HG03159 (cell line): ENCODE measurements around the gene PPP4R4.

Experiments used
- ATAC-seq: cut with Tn5 transposase; IDR thresholded peaks from one replicate; pipeline ENCODE4 v1.9.1; 2021; ENCODE audit warnings: mild to moderate bottlenecking, moderate library complexity; ENCODE audit not compliant: unreplicated experiment

The PPP4R4 gene

DNA sequence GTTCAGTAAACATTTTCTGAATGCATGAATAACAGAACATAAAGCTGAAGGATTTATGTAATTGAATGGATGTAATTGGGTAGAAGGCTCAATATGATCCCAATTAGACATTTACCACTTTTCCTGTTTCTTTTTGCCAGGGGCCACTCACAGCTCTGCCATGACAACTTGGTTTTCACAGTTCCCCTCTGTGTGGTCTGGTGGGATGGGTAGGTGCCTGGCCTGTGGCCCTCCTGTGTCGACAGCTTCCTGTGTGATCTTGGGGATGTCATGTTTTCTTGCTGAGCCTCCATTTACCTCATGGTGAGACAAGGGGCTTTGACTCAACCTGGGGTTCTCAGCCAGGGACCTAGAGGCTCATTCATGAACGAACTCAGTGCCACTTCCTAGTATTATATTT is 131.5 kb downstream of the PPP4R4 start:
- ATAC-seq, result no peak

DNA sequence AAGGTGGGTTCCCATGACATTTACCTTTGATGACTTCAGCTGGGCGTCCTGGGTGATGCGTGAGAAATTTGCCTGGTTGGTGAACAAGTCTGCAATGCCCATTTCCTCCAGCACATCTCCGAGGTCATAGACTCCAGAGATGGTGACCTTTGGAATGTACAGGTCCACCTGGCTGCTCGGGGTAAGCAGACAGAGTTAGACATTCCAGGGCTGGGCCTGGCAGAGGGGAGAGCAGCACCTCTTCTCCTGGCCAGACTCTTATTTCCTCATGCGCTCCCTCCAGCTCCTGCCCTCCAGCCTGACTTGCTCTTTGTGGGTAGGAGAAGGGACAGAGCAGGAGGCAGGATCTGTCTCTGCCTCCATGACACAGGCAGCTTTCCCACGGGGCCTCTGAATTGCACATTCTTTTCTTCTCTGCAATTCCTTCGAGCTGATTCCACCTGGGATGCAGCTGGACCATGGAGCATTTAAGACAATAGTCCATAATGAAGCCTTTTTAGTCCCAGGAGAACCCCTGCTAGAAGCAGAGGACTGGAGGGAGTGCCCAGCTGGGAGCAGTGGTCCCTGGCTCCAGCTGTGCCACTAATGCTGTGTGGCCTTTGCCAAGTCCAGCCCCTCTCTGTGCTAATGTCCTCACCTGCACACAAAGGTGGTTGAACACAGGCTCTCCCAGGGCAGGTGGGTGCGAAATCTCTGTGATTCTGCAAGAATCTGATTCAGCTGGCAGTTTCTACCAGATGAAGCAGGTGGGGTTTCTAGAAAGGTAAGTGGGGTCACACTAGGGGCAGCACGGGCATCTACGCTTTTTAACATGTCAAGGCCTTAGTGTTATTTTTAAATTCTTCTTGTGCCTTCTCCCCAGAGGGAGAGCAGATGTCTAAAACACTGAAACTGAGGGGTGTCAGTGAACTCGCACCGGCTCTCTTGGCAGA is 132.2 kb downstream of the PPP4R4 start:
- no peak for ATAC-seq

DNA sequence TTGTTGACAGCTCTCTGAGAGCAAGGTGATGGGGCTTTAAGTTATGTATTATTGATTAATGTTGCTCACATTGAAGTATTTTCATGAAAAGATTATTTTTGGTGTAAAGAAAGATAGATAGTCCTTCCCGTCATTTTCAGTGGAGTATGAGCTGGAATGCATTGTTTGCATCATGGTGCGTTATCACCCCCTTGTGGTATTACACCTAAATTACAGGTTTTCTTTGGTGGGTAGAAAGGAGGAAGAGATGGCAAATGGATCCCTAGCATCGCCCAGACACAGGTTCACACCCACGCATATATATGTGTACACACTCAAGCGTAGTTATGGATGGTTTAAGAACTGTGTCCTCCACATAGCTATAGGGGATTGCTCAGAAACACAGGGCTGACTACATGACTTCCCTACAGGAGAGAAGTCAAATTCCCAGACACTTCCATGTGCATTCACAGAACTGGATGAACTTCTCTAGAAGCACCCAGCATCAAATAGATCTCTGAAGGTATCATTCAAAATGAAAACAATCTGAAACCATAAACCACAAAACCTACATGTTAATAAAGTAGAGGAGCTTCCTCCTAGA is 133.4 kb downstream of the PPP4R4 start:
- ATAC-seq, result no peak

DNA sequence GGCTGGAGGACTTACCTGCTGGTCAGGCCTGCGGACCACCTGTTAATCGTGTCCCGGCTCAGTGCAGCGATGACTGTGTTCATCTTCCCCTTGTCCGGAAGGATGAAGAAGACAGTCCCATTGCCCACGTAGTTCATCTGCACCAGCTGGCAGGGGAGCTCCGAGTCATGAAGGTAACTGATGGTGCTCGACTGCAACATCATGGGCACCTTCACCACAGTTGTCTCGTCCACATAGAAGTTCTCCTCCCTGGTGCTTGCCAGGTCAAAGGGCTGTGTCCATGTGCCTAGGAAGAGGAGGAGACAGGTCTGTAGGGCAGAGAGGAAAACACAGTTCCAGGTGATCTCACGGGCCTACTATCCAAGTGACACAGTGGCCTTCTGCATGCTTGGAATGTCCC is 135.6 kb downstream of the PPP4R4 start:
- ATAC-seq, result no peak

DNA sequence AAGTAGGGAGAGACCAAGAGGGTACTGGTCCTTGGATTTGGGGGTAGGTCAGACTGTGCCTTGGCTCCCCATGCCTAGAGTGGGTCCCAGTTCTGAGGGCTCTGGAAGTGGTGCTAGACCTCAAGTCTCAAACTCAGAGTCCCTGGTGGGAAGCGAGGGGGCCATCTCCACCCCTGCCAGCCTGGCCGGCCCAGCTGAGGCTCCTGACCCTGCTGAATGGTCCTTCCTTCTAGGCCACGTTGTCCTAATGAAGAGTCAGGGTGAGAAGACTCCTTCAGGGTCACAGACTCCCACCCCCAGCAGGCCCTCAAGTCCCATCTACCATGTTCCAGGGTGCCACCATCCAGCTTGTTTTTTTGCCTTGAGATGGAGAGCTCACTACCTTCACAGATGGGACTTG is 136.1 kb downstream of the PPP4R4 start:
- ATAC-seq, result no peak

DNA sequence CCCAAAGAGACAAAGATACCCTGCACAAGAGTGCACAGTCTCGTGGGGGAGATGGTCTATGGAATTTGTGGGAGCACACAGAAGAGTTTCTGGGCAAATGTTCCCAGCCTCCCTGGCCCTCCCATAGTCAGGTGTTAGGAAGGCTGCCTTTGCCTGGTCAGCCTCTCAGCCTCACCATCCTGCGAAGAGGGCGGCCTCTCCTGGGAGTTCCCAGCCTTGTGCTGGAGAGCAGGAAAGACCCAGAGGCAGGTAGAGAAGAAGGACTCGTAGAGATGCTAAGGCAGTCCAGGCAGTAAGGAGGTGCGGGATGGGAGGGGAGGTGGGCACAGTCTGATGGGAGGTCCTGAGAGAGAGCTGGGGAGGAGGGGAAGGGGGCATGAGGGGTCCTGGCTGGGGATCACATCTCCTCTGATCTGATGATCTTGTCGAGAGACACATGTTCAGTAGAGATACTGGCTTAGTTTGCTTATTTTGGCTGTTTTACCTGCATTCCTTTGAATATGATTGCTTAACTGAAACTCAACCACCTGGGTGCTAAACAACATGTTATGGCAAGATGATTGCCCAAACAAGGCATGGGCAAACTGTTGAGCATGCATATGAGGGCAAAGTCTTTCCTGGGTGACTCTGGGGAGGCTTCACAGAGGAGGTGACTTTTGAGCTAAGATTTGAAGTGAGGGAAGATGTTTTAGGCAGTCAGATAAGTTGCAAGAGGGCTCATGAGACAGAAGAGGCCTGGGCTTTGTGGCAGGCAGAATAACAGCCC is 138.5 kb downstream of the PPP4R4 start:
- ATAC-seq, result no peak

DNA sequence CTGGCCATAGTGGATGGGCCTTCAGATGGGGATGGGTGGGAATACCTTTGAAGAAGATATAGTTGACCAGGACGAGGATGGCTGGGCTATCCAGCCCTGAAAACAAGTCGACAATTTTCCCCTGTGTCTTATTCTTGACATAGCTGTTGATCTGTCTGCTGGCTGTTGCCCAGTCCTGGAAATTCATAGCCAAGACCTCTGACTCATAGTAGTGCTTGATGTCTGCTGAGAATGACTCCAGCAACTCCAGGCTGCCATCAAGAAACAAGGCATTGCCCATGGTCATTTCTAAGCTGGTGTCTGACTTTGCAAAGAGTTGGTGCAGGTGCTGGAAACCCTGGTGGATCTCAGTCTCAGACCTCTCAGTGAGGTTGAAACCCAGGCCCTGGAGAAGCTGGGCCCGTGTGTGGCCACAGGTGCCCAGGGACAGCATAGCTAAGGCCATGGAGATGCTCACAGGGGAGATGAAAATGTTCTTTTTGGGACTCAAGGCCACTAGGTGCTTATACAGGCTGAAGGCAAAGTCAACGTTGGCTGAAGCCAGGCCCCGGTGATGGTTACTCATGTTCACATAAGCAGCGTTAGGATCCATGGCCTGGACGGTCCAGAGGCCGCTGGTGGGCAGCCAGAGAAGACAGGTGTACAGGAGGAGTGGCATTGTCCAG is 140.0 kb downstream of the PPP4R4 start:
- no peak for ATAC-seq

DNA sequence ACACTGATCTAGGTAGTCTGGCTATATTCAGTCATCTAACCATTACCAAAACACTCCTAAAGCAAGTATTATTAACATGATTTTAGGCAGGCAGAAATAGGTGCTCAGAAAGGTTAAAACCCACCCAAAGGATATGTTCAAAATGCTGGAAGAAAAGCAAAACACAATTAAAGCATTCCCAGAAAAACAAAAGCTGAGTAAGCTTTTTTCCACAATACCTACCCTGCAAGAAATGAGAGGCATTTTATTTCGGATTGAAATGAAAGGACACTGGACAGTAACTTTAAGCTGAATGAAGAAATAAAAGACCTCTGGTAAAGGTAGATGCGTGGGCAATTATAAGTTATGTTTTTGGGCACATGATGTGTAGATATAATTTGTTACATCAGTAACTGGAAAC is 140.8 kb downstream of the PPP4R4 start:
- ATAC-seq, result no peak

DNA sequence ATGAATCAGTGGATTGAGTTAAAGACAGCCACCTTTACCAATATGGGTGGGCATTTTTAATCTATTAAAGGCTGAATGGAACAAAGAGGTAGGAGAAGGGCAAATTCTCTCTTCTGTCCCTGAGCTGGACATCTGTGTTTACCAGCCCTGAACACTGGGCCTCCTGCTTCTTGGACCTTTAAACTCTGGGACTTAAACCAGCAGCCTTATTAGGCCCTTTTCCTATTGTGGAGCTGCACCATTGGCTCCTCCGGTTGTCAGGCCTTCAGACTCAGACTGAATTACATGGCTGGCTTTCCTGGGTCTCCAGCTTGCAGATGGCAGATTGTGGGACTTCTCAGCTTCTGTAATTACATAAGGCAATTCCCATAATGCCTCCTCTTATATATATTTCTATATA is 142.6 kb downstream of the PPP4R4 start:
- ATAC-seq, result no peak

DNA sequence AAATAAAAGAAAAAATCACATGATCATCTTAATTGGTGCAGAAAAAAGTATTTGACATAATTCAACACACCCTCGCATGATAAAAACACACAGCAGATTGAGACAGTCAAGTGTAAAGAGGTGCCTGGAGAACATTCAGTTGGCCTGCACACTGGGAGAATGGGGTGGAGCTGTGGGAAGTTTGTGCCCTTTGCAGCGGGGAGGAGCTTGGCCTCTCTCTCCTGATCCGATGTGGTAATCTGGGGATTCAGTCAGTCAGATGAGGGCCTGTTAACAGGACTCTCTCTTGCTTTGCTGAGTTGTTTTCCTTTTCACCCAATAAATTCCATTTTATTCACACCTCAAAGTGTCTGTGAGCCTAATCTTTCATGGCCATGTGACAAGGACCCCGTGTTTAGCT is 143.1 kb downstream of the PPP4R4 start:
- no peak for ATAC-seq

DNA sequence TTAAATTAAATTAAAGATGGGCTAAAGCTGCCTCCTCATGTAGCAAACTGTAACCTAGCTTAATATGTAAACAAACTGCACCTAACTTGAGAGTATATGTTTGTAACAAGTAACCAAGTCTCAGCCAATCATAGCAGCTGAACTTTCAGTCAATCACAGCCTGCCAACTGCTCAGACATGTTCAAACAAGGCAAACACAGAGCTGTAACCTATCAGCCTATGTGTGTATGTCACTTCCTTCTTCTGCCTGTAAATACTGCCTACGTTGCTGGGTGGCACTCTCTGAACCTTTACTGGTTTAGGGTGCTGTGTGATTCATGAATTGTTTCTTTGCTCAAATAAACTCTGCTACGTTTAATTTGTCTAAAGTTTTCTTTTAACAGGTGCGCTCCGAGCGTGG is 146.1 kb downstream of the PPP4R4 start:
- no peak for ATAC-seq

DNA sequence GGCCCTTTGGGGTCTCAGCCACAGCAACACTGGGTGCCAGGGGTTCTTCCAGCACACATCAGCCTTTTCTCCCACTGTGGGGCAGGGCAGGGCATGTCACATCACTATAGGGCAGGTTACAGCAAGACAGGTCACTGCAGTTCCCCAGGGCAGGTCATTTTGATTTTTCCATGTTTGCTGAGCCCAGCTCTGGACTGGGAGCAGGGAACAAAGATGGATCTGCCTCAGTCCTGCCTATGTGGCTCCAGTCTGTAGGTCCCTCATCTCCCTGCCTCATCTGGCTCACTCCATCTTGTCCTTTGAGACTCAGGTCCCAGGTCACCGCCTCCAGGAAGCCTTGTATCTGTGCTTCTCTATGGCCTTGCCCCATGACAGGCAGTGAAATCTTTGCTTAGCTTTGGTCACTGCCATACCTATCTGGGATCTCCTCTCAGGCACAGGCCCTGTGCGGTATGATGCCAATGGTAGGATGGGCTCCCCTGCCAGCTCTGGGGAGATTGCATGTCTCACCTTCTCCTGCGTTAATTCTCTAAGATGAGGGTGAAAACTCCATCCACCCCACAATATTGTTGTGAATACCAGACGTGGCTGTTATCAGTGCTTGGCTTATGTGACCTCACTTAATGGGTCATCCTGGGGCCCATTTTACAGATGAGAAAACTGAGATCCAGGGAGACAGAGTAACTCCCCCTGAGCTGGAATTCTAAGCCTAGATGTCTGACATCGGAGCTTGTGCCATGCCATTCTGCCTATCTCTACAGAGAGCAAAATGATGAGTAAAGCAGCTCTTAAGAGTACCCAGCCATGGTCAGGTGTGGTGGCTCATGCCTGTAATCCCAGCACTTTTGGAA is 147.5 kb downstream of the PPP4R4 start:
- ATAC-seq, result no peak

DNA sequence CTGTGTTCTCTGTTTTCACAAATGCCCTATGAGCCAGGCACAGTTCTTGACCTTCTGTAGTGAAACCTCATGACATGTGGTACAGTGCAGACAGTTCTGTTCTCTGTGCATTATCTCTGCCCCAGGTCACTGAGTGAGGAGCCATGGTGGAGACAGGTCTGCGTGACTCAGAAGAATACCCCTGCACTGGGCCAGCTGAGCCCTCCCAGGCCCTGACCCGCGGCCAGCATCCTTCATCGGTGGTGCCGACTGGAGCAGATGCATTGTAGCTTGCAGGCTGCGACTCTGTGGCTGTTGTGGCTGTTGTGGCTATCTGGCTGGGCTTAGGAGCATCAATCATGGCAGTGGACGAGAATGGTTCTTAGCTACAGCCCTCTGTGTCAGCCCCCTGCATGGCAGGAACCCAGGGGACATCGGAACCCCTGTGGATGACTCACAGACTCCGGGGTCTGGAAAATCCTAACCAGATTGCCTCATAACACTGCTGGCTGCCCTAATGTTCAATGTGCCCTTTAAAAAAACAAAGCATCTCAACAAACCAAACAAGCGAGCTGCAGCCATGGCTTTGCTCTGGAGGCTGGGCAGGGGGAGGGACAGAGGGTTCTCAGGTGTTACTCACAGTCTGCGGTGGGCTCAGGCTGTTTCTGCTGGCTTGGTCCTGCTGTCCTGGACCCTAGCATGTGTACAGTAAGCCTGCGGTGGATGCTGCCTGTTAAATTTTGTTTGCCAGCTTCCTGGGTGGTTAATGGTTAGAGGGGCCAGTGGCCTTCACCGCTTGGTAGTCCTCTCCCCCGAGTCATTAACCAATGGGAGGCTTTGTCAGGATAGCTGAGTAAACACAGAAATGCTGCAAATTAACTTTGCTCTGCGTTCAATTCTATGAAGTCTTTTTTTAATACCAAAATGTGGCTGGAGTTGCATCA is 148.8 kb downstream of the PPP4R4 start, which contains the start of gene SERPINA6:
TSS of gene SERPINA6 (minus strand) at position 689 of the 923 bp plus-strand sequence. CDS start 8,688 bp downstream, outside the sequence.
- no peak for ATAC-seq

DNA sequence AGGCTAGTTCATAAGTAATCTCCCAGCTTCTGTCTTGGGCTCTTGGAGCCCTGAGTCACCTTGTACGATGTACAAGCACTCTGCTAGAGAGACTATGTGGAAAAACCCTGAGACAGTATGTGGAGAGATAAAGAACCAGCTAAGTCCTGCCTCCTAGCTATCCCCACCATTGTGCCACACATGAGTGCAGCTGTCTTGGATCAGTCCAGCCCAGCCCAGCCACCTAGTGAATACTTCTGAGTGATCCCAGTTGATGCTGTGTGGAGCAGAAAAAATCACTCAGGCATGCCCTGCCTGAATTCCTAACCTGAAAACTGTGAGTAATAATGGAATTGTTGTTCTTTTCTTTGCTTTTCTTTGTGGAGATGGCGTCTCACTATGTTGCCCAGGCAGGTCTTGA is 154.1 kb downstream of the PPP4R4 start:
- no peak for ATAC-seq
